ENCODE measurements around the gene PADI4. TPM values are rescaled to one million over a fixed set of nuclear protein-coding genes. Genes with fewer than 3 reads are reported as not detected.

The PADI4 gene
- total RNA-seq, 2 donors from 2014 or later: 0.33 to 0.86 TPM

GRCh38 chr1:17372955-17373354, 65.0 kb downstream of the PADI4 start:
- no peak overlapping the region for H3K4me3 Mint-ChIP-seq
- no peaks in the 10 kb centered on the region for H3K4me1 Mint-ChIP-seq (ENCODE audit: low read depth in 2 of 2)
- peaks cover 8 to 15% of the 10 kb centered on the region in 2 donors for H3K27me3 Mint-ChIP-seq
- no peaks in the 10 kb centered on the region for H3K9me3 Mint-ChIP-seq
- no peak for DNase-seq (ENCODE audit: low spot score)
- H3K27ac Mint-ChIP-seq: no peak overlapping the region
- no peaks in the 10 kb centered on the region for H3K36me3 Mint-ChIP-seq
- ATAC-seq: no peak

DNA sequence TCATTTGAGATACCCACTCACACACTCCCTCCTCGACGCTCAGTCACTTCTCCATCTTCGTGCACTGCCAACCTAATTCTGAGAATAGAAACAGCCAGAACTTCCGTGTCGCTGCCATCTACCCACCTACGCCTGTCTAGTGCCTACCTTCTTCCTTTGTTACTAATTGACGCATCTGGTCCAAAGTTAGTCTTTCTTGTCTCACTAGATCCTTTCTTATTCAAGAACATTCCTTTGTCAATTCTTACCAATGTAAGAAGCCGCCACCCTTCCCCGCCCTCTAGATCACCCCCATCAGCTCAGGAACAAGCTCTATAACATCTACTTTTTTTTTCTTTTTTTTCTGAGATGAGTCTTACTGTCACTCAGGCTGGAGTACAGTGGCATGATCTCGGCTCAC, 67.7 kb downstream of the PADI4 start:
- Mint-ChIP-seq H3K27me3 (peaks cover 9 to 20% of the 10 kb centered on the region in 2 donors), H3K36me3 (no peaks in the 10 kb centered on the region), H3K27ac (no peak overlapping the region), H3K4me1 (ENCODE audit: low read depth in 2 of 2) (no peaks in the 10 kb centered on the region), H3K9me3 (no peaks in the 10 kb centered on the region), H3K4me3 (no peak overlapping the region)
- ATAC-seq: no peak
- no peak for DNase-seq (ENCODE audit: low spot score)

DNA sequence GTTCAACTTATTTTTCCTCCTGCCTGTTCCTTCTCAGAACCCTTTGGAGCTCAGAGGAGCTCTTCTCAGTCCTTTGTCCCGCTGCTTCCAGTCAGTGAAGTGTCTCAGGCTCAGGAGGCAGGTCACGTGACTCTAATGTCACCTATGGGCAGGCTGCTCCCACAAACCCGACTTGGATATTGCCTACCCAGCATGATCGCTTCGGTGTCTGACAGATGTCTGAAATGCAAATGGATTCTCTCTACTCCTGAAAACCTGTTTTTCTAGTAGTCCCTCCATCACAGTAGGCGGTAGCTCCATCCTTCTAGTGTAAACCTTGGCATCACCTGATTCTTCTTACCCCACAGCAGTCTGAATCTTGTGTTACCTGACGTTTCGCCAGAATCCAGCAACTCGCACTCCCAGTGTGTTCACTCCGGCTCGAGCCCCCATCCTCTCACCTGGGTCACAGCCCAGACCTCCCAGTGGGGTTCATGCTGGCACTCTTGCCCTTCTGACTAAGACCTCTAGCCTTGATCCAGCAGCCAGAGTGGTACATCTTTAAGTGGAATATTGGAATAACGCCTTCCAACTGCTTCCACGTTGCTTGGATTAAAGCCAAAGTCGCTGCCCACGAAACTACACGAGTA, 69.4 kb downstream of the PADI4 start:
- H3K27me3 Mint-ChIP-seq: peaks cover 11 to 20% of the 10 kb centered on the region in 2 donors
- no peaks in the 10 kb centered on the region for H3K9me3 Mint-ChIP-seq
- H3K27ac Mint-ChIP-seq: no peak overlapping the region
- H3K4me1 Mint-ChIP-seq (ENCODE audit: low read depth in 2 of 2): no peaks in the 10 kb centered on the region
- H3K36me3 Mint-ChIP-seq: no peaks in the 10 kb centered on the region
- H3K4me3 Mint-ChIP-seq: no peak overlapping the region
- ATAC-seq (no peak), DNase-seq (ENCODE audit: low spot score) (no peak)

- H3K4me3 Mint-ChIP-seq: no peak overlapping the region
- H3K36me3 Mint-ChIP-seq: no peaks in the 10 kb centered on the region
- no peak overlapping the region for H3K27ac Mint-ChIP-seq
- H3K4me1 Mint-ChIP-seq (ENCODE audit: low read depth in 2 of 2): no peaks in the 10 kb centered on the region
- peaks cover 11 to 19% of the 10 kb centered on the region in 2 donors for H3K27me3 Mint-ChIP-seq
- no peak for DNase-seq (ENCODE audit: low spot score)
- ATAC-seq: no peak
- H3K9me3 Mint-ChIP-seq: no peaks in the 10 kb centered on the region
These were observed 73.2 kb downstream of the PADI4 start for GRCh38 chr1:17381161-17381560.

DNA sequence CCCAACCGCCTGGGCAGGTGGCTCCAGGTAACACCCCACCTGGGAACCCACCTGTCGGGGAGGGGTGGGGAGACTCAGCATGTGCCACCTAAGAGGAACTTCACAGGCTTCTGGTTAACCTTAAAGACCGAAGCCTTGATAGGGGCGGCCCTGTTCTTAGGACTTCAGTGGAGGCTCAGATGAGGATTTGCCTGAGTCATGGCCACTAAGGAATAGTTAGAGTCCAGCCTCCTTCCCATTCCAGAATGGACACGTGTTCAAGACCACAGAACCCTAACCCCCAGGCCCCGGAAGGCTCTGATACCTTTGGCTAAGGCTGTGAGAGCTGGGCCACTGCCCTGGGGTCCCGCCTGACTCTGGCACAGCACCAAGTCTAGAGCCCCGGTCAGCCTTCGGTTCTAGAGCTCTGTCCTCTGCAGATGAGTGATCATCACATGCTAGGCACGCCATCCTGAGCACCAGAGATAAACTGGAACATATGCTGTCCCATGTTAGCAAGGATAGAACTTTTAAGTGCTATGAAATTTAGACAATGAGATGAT, 84.3 kb downstream of the PADI4 start:
- no peak overlapping the region for H3K4me3 Mint-ChIP-seq
- no peaks in the 10 kb centered on the region for H3K4me1 Mint-ChIP-seq (ENCODE audit: low read depth in 2 of 2)
- no peak overlapping the region for H3K27ac Mint-ChIP-seq
- H3K27me3 Mint-ChIP-seq: peaks cover 0 to 6% of the 10 kb centered on the region in 2 donors
- no peaks in the 10 kb centered on the region for H3K36me3 Mint-ChIP-seq
- H3K9me3 Mint-ChIP-seq: no peaks in the 10 kb centered on the region
- ATAC-seq (no peak), DNase-seq (ENCODE audit: low spot score) (no peak)

DNA sequence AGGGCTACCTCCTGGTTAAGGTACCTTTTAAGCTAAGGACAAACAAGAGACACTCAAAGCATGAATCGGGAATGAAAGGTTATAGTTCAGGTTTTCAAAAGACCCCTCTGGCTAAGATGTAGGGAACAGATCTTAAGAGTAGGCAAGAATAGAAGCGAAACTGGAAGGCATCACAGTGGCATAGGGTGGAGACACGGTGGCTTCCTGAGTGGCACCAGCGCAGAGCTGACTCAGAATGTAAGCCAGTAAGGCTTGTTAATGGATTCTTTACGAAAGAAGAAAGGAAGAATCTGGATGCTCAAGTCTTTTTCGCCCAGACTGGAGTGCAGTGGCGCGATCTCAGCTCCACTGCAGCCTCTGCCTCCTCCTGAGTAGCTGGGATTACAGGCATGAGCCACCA, 85.2 kb downstream of the PADI4 start:
- DNase-seq (ENCODE audit: low spot score) (no peak), ATAC-seq (no peak)
- Mint-ChIP-seq H3K4me1 (ENCODE audit: low read depth in 2 of 2) (no peaks in the 10 kb centered on the region), H3K4me3 (no peak overlapping the region), H3K27me3 (peaks cover 0 to 6% of the 10 kb centered on the region in 2 donors), H3K27ac (no peak overlapping the region), H3K9me3 (no peaks in the 10 kb centered on the region), H3K36me3 (no peaks in the 10 kb centered on the region)

DNA sequence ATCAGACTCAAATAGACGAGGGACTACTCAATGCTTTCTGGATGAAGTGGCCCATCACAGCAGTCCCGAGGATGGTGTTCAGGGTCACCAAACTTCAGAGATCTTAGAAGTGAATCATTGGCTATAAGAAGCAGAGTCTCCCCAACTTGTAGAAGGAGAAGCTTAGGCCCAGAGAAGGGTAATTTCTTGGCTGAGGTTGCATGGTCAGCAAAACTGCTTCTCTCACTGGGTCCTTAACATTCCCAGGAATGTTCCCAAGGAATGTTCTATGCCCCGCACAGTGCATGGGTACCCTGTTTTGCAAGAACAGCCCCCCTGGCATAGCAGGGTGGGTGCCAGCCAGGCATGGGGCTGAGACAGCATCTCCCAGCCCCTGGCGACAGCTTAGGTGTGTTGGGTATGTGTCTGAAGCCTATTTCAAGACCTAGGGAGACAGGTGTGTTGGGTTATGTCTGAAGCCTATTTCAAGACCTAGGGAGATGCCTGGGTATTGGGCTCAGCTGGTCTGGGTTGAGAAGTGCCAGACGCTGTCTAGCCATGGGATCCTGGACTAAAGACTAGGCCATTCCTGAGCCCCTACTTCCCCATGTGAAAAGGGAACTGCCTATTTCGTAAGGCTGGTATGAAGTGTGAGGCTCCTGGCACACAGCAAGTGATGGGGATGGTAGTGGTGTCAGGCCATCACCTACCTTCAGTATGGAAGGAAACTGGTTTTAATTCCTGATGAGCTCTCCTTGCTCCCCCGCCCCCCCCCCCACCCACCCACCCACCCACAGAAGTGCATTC, 90.1 kb downstream of the PADI4 start:
- Mint-ChIP-seq H3K4me3 (no peak overlapping the region), H3K27me3 (no peaks in the 10 kb centered on the region), H3K9me3 (no peaks in the 10 kb centered on the region), H3K27ac (no peak overlapping the region), H3K4me1 (ENCODE audit: low read depth in 2 of 2) (no peaks in the 10 kb centered on the region), H3K36me3 (no peaks in the 10 kb centered on the region)
- no peak for DNase-seq (ENCODE audit: low spot score)
- ATAC-seq: no peak

DNA sequence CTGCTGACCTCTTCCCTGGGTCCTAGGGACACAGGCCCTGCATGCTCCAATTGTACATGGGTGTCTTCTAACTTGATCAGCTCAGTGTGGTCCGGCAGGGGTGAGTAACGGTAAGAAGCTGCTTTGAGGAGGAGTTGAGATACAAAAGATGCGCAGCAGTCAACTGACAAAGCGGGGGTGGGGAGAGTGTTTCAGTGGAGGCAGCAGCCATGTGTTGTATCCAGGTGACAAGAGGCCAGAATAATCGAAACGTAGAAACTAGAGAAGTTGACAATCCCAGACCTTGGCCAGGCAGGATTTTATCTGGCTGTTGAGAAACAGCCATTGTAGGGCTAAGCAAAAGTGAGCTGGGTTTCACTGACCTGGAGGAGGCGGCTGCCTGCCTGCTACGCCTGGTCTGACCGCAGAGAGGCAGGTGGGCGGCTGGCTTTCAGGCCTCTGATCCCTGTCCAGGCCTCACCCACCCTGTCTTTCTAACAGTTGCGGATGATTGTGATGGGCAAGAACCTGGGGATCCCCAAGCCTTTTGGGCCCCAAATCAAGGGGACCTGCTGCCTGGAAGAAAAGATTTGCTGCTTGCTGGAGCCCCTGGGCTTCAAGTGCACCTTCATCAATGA, 92.8 kb downstream of the PADI4 start:
- no peaks in the 10 kb centered on the region for H3K9me3 Mint-ChIP-seq

GRCh38 chr1:17401841-17402240, 93.8 kb downstream of the PADI4 start:
- no peaks in the 10 kb centered on the region for H3K9me3 Mint-ChIP-seq
- ATAC-seq (no peak), DNase-seq (ENCODE audit: low spot score) (no peak)
- H3K36me3 Mint-ChIP-seq: peaks cover 2% of the 10 kb centered on the region
- peaks cover 0 to 4% of the 10 kb centered on the region in 2 donors for H3K4me1 Mint-ChIP-seq (ENCODE audit: low read depth in 2 of 2)
- no peaks in the 10 kb centered on the region for H3K27me3 Mint-ChIP-seq
- H3K4me3 Mint-ChIP-seq: no peak overlapping the region
- H3K27ac Mint-ChIP-seq: no peak overlapping the region

More for the DNA sequence above, 92.8 kb downstream of the PADI4 start:
- no peak for ATAC-seq
- Mint-ChIP-seq H3K36me3 (no peaks in the 10 kb centered on the region), H3K4me1 (ENCODE audit: low read depth in 2 of 2) (no peaks in the 10 kb centered on the region), H3K27me3 (no peaks in the 10 kb centered on the region), H3K27ac (no peak overlapping the region), H3K4me3 (no peak overlapping the region)
- no peak for DNase-seq (ENCODE audit: low spot score)

DNA sequence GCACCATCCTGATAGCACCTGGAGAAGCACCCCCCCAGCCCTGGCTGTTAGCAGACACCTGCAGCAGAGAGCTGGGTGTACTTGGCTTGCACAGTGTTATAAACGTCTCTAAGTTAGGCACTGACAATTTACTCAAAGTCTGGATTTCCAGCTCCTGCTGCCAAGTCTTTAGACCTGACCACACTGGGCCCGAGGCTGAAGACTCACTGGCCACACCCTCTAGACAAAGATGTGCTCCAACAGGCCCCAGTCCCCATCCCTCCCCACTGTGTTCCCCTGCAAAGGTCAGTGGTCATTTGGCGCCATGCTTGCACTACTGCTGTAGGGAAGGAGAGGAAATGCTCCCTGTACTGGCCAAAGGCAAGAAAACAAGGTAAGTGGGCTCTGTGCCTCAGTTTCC, 95.1 kb downstream of the PADI4 start:
- Mint-ChIP-seq H3K27me3 (no peaks in the 10 kb centered on the region), H3K4me3 (no peak overlapping the region), H3K27ac (no peak overlapping the region), H3K9me3 (no peaks in the 10 kb centered on the region), H3K36me3 (peaks cover 8% of the 10 kb centered on the region), H3K4me1 (ENCODE audit: low read depth in 2 of 2) (peaks cover 0 to 5% of the 10 kb centered on the region in 2 donors)
- no peak for DNase-seq (ENCODE audit: low spot score)
- no peak for ATAC-seq

GRCh38 chr1:17404034-17404684, 96.2 kb downstream of the PADI4 start:
- H3K36me3 Mint-ChIP-seq: peaks cover 15% of the 10 kb centered on the region
- H3K27me3 Mint-ChIP-seq: no peaks in the 10 kb centered on the region
- DNase-seq (ENCODE audit: low spot score) (no peak), ATAC-seq (no peak)
- H3K27ac Mint-ChIP-seq: no peak overlapping the region
- H3K4me3 Mint-ChIP-seq: no peak overlapping the region
- H3K4me1 Mint-ChIP-seq (ENCODE audit: low read depth in 2 of 2): peaks cover 0 to 5% of the 10 kb centered on the region in 2 donors
- no peaks in the 10 kb centered on the region for H3K9me3 Mint-ChIP-seq

- Mint-ChIP-seq H3K36me3 (peaks cover 15% of the 10 kb centered on the region), H3K9me3 (no peaks in the 10 kb centered on the region), H3K4me3 (no peak overlapping the region), H3K27ac (no peak overlapping the region), H3K4me1 (ENCODE audit: low read depth in 2 of 2) (peaks cover 0 to 5% of the 10 kb centered on the region in 2 donors), H3K27me3 (no peaks in the 10 kb centered on the region)
- no peak for DNase-seq (ENCODE audit: low spot score)
- no peak for ATAC-seq
These were observed 96.8 kb downstream of the PADI4 start for GRCh38 chr1:17404820-17405219.

- DNase-seq (ENCODE audit: low spot score) (no peak), ATAC-seq (peak; percentile 69 to 78)
- peak overlapping the region in 1 of 2 donors; percentile 21 for H3K27ac Mint-ChIP-seq
- no peak overlapping the region for H3K4me3 Mint-ChIP-seq
- no peaks in the 10 kb centered on the region for H3K27me3 Mint-ChIP-seq
- peaks cover 0 to 5% of the 10 kb centered on the region in 2 donors for H3K4me1 Mint-ChIP-seq (ENCODE audit: low read depth in 2 of 2)
- no peaks in the 10 kb centered on the region for H3K9me3 Mint-ChIP-seq
- peaks cover 19% of the 10 kb centered on the region for H3K36me3 Mint-ChIP-seq
These were observed 98.1 kb downstream of the PADI4 start for GRCh38 chr1:17405898-17406759.
